HEK293 (cell line): ENCODE results near the gene CNST.

Source experiments
- CTCF ChIA-PET: fragments of 350-600 bp; formaldehyde crosslinking; extraction: SDS; loops from one replicate; lab custom pipeline; 2021; ENCODE audit warnings: antibody characterized with exemption; lab: Yijun Ruan, JAX
- POLR2A ChIA-PET: fragments of 300-600 bp; formaldehyde crosslinking; extraction: SDS; loops from one replicate; lab custom pipeline; 2020; ENCODE audit warnings: antibody characterized with exemption, inconsistent platforms; lab: Yijun Ruan, JAX
- H3K27ac ChIP-seq: fragments of 200-500 bp; sonication (Bioruptor generic); 2 replicates; pipeline ENCODE4 v1.5.1; 2014; ENCODE audit warnings: low read depth, low read length, control low read depth, inconsistent platforms; ENCODE audit errors: extremely low read depth
- H3K36me3 ChIP-seq, 2 experiments: fragments of 200-500 bp in 1 of 2; sonication (Bioruptor generic) in 1 of 2; 1 replicate in 1 of 2; 2 replicates in 1 of 2; pipeline ENCODE4 v1.5.1; 2014 to 2017; ENCODE audit warnings: inconsistent platforms in 2 of 2, low read length in 2 of 2; ENCODE audit not compliant: control insufficient read depth in 2 of 2, insufficient read depth in 1 of 2
- H3K4me1 ChIP-seq: fragments of 200-500 bp; sonication (Bioruptor generic); 2 replicates; pipeline ENCODE4 v1.5.1; 2014; ENCODE audit warnings: mild to moderate bottlenecking, low read length, inconsistent platforms; ENCODE audit not compliant: control insufficient read depth, insufficient read depth
- H3K4me3 ChIP-seq: 2 replicates; pipeline ENCODE4 v1.5.1; 2011; ENCODE audit warnings: low read depth, mild to moderate bottlenecking, control low read depth, low read length, moderate library complexity
- H3K9me3 ChIP-seq: fragments of 200-500 bp; sonication (Bioruptor generic); 2 replicates; pipeline ENCODE4 v1.5.1; 2014; ENCODE audit warnings: low read depth, low read length, inconsistent platforms; ENCODE audit not compliant: control insufficient read depth, insufficient read depth
- GLIS1 ChIP-seq: fragments of 450-650 bp; formaldehyde crosslinking; IDR thresholded peaks from 2 replicates; pipeline ENCODE4 v1.5.1; 2016; ENCODE audit warnings: missing biosample characterization, missing genetic modification characterization
- KLF8 ChIP-seq: fragments of 450-650 bp; formaldehyde crosslinking; IDR thresholded peaks from 2 replicates; pipeline ENCODE4 v1.5.1; 2016; ENCODE audit warnings: missing biosample characterization, missing genetic modification characterization
- MYNN ChIP-seq: fragments of 450-650 bp; formaldehyde crosslinking; IDR thresholded peaks from 2 replicates; pipeline ENCODE4 v1.5.1; 2016; ENCODE audit warnings: missing biosample characterization, missing genetic modification characterization, borderline replicate concordance
- SP3 ChIP-seq: fragments of 450-650 bp; formaldehyde crosslinking; IDR thresholded peaks from 2 replicates; pipeline ENCODE4 v1.5.1; 2016; ENCODE audit warnings: missing biosample characterization, missing genetic modification characterization
- SP7 ChIP-seq: fragments of 450-650 bp; formaldehyde crosslinking; IDR thresholded peaks from 2 replicates; pipeline ENCODE4 v1.5.1; 2016; ENCODE audit warnings: missing biosample characterization, missing genetic modification characterization
- ZBTB17 ChIP-seq: fragments of 450-650 bp; formaldehyde crosslinking; IDR thresholded peaks from 2 replicates; pipeline ENCODE4 v1.5.1; 2016; ENCODE audit warnings: missing biosample characterization, missing genetic modification characterization
- ZNF112 ChIP-seq: fragments of 450-650 bp; formaldehyde crosslinking; IDR thresholded peaks from 2 replicates; pipeline ENCODE4 v1.5.0; 2017; ENCODE audit warnings: missing biosample characterization, missing genetic modification characterization
- ZNF248 ChIP-seq: fragments of 450-650 bp; formaldehyde crosslinking; IDR thresholded peaks from 2 replicates; pipeline ENCODE4 v1.5.1; 2017; ENCODE audit warnings: missing biosample characterization, missing genetic modification characterization
- ZNF335 ChIP-seq: fragments of 450-650 bp; formaldehyde crosslinking; conservative IDR thresholded peaks from 2 replicates; pipeline ENCODE4 v1.5.1; 2016; ENCODE audit warnings: missing biosample characterization, missing genetic modification characterization
- ZNF394 ChIP-seq: fragments of 450-650 bp; formaldehyde crosslinking; IDR thresholded peaks from 2 replicates; pipeline ENCODE4 v1.5.1; 2016; ENCODE audit warnings: missing biosample characterization, missing genetic modification characterization, mild to moderate bottlenecking, moderate library complexity, borderline replicate concordance
- ZNF433 ChIP-seq: fragments of 450-650 bp; formaldehyde crosslinking; IDR thresholded peaks from 2 replicates; pipeline ENCODE4 v1.5.1; 2016; ENCODE audit warnings: missing biosample characterization, missing genetic modification characterization, low read depth
- ZNF529 ChIP-seq: fragments of 450-650 bp; formaldehyde crosslinking; IDR thresholded peaks from 2 replicates; pipeline ENCODE4 v1.5.1; 2017; ENCODE audit warnings: missing genetic modification characterization, missing biosample characterization; ENCODE audit not compliant: insufficient replicate concordance
- ZNF544 ChIP-seq: fragments of 450-650 bp; formaldehyde crosslinking; IDR thresholded peaks from 2 replicates; pipeline ENCODE4 v1.5.0; 2017; ENCODE audit warnings: missing biosample characterization, missing genetic modification characterization
- ZNF548 ChIP-seq: fragments of 450-650 bp; formaldehyde crosslinking; IDR thresholded peaks from 2 replicates; pipeline ENCODE4 v1.5.1; 2016; ENCODE audit warnings: missing biosample characterization, missing genetic modification characterization
- ZNF837 ChIP-seq: fragments of 450-650 bp; formaldehyde crosslinking; IDR thresholded peaks from 2 replicates; pipeline ENCODE4 v1.5.1; 2016; ENCODE audit warnings: missing biosample characterization, missing genetic modification characterization
- TF ChIP-seq, protein P1 (sequence below): fragments of 450-650 bp; formaldehyde crosslinking; IDR thresholded peaks from 2 replicates; pipeline ENCODE4 v1.5.1; 2016; ENCODE audit warnings: missing biosample characterization, missing genetic modification characterization
- TF ChIP-seq, protein P2 (sequence below): fragments of 450-650 bp; formaldehyde crosslinking; IDR thresholded peaks from 2 replicates; pipeline ENCODE4 v1.5.1; 2016; ENCODE audit warnings: missing biosample characterization, missing genetic modification characterization
- TF ChIP-seq, protein P3 (sequence below): fragments of 450-650 bp; formaldehyde crosslinking; IDR thresholded peaks from 2 replicates; pipeline ENCODE4 v1.5.1; 2016; ENCODE audit warnings: missing biosample characterization, missing genetic modification characterization
- TF ChIP-seq, protein P4 (sequence below): fragments of 450-650 bp; formaldehyde crosslinking; IDR thresholded peaks from 2 replicates; pipeline ENCODE4 v1.5.1; 2016; ENCODE audit warnings: missing biosample characterization, missing genetic modification characterization
- TF ChIP-seq, protein P5 (sequence below): fragments of 450-650 bp; formaldehyde crosslinking; IDR thresholded peaks from 2 replicates; pipeline ENCODE4 v1.5.1; 2016; ENCODE audit warnings: missing biosample characterization, missing genetic modification characterization
- TF ChIP-seq, protein P6 (sequence below): fragments of 450-650 bp; formaldehyde crosslinking; conservative IDR thresholded peaks from 2 replicates; pipeline ENCODE4 v1.5.1; 2016; ENCODE audit warnings: low read depth, missing biosample characterization, missing genetic modification characterization

Gene CNST

DNA sequence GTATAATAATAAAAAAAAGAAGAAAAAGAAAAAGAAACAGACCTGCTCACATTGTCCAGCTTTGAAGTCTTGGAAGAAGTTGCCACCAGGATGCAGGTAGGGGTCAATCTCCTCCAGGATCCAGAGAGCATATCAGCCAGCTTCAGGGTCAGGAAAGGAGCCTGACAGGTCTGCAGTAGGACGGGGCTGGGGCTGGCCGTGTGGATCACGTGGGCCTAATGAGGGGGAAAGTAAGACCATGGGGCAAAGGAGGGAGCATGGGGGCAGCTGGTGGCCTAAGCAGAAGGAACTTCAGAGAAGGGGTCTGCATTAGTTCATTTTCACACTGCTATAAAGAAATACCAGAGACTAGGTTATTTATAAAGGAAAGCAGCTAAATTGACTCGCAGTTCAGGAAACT lies 39.9 kb upstream of the CNST start:
- Histone ChIP-seq H3K36me3 (no peaks in the 10 kb centered on the region), H3K4me1 (no peaks in the 10 kb centered on the region), H3K27ac (no peak overlapping the region), H3K9me3 (no peaks in the 10 kb centered on the region), H3K4me3 (no peak overlapping the region)
- TF ChIP-seq ZNF548 (tag by site-specific recombination) = no peak
- no peak for TF ChIP-seq SP7
- TF ChIP-seq, protein P1, sequence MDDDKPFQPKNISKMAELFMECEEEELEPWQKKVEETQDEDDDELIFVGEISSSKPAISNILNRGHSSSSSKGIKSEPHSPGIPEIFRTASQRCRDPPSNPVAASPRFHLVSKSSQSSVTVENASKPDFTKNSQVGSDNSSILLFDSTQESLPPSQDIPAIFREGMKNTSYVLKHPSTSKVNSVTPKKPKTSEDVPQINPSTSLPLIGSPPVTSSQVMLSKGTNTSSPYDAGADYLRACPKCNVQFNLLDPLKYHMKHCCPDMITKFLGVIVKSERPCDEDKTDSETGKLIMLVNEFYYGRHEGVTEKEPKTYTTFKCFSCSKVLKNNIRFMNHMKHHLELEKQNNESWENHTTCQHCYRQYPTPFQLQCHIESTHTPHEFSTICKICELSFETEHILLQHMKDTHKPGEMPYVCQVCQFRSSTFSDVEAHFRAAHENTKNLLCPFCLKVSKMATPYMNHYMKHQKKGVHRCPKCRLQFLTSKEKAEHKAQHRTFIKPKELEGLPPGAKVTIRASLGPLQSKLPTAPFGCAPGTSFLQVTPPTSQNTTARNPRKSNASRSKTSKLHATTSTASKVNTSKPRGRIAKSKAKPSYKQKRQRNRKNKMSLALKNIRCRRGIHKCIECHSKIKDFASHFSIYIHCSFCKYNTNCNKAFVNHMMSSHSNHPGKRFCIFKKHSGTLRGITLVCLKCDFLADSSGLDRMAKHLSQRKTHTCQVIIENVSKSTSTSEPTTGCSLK (tag by site-specific recombination) = no peak
- TF ChIP-seq MYNN = no peak
- no peak for TF ChIP-seq ZBTB17
- TF ChIP-seq GLIS1 (tag by site-specific recombination) = no peak
- no peak for TF ChIP-seq KLF8 (tag by site-specific recombination)
- TF ChIP-seq, protein P2, sequence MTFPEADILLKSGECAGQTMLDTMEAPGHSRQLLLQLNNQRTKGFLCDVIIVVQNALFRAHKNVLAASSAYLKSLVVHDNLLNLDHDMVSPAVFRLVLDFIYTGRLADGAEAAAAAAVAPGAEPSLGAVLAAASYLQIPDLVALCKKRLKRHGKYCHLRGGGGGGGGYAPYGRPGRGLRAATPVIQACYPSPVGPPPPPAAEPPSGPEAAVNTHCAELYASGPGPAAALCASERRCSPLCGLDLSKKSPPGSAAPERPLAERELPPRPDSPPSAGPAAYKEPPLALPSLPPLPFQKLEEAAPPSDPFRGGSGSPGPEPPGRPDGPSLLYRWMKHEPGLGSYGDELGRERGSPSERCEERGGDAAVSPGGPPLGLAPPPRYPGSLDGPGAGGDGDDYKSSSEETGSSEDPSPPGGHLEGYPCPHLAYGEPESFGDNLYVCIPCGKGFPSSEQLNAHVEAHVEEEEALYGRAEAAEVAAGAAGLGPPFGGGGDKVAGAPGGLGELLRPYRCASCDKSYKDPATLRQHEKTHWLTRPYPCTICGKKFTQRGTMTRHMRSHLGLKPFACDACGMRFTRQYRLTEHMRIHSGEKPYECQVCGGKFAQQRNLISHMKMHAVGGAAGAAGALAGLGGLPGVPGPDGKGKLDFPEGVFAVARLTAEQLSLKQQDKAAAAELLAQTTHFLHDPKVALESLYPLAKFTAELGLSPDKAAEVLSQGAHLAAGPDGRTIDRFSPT (tag by site-specific recombination) = no peak
- TF ChIP-seq, protein P3, sequence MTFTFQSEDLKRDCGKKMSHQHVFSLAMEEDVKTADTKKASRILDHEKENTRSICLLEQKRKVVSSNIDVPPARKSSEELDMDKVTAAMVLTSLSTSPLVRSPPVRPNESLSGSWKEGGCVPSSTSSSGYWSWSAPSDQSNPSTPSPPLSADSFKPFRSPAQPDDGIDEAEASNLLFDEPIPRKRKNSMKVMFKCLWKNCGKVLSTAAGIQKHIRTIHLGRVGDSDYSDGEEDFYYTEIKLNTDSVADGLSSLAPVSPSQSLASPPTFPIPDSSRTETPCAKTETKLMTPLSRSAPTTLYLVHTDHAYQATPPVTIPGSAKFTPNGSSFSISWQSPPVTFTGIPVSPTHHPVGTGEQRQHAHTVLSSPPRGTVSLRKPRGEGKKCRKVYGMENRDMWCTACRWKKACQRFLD (tag by site-specific recombination) = no peak
- no peak for TF ChIP-seq ZNF837 (tag by site-specific recombination)
- TF ChIP-seq ZNF529 = no peak
- TF ChIP-seq ZNF544 (tag by site-specific recombination) = no peak
- no peak for TF ChIP-seq ZNF433 (tag by site-specific recombination)
- TF ChIP-seq, protein P4, sequence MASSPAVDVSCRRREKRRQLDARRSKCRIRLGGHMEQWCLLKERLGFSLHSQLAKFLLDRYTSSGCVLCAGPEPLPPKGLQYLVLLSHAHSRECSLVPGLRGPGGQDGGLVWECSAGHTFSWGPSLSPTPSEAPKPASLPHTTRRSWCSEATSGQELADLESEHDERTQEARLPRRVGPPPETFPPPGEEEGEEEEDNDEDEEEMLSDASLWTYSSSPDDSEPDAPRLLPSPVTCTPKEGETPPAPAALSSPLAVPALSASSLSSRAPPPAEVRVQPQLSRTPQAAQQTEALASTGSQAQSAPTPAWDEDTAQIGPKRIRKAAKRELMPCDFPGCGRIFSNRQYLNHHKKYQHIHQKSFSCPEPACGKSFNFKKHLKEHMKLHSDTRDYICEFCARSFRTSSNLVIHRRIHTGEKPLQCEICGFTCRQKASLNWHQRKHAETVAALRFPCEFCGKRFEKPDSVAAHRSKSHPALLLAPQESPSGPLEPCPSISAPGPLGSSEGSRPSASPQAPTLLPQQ (tag by site-specific recombination) = no peak
- TF ChIP-seq SP3 (tag by site-specific recombination) = no peak
- CTCF ChIA-PET = no interaction called here
- POLR2A ChIA-PET = no interaction called here

DNA sequence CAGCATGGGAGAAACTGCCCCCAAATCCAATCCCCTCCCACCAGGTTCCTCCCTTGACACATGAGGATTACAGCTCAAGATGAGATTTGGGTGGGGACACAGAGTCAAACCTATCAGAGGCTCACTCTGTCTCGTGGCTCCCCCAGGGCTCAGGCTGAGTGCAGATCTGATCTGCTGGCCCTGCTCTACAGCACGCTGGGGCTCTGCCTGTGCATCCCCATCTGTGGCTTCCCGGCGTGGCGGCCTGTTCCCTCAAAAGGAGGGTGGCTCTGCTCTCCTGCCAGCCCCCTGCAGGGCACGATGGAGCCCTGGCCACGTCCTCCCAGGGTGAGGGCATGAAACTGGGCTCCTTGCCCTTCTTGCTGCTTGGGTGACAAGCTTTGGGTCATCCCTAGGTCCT lies 39.3 kb upstream of the CNST start:
- POLR2A ChIA-PET = no interaction called here
- Histone ChIP-seq H3K9me3 (no peaks in the 10 kb centered on the region), H3K4me1 (no peaks in the 10 kb centered on the region), H3K36me3 (no peaks in the 10 kb centered on the region), H3K4me3 (no peak overlapping the region), H3K27ac (no peak overlapping the region)
- CTCF ChIA-PET = no interaction called here
- TF ChIP-seq ZNF394 (tag by site-specific recombination) = no peak
- TF ChIP-seq, protein P5, sequence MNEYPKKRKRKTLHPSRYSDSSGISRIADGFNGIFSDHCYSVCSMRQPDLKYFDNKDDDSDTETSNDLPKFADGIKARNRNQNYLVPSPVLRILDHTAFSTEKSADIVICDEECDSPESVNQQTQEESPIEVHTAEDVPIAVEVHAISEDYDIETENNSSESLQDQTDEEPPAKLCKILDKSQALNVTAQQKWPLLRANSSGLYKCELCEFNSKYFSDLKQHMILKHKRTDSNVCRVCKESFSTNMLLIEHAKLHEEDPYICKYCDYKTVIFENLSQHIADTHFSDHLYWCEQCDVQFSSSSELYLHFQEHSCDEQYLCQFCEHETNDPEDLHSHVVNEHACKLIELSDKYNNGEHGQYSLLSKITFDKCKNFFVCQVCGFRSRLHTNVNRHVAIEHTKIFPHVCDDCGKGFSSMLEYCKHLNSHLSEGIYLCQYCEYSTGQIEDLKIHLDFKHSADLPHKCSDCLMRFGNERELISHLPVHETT (tag by site-specific recombination) = no peak
- no peak for TF ChIP-seq ZNF248 (tag by site-specific recombination)
- TF ChIP-seq ZNF112 (tag by site-specific recombination) = no peak
- TF ChIP-seq, protein P6, sequence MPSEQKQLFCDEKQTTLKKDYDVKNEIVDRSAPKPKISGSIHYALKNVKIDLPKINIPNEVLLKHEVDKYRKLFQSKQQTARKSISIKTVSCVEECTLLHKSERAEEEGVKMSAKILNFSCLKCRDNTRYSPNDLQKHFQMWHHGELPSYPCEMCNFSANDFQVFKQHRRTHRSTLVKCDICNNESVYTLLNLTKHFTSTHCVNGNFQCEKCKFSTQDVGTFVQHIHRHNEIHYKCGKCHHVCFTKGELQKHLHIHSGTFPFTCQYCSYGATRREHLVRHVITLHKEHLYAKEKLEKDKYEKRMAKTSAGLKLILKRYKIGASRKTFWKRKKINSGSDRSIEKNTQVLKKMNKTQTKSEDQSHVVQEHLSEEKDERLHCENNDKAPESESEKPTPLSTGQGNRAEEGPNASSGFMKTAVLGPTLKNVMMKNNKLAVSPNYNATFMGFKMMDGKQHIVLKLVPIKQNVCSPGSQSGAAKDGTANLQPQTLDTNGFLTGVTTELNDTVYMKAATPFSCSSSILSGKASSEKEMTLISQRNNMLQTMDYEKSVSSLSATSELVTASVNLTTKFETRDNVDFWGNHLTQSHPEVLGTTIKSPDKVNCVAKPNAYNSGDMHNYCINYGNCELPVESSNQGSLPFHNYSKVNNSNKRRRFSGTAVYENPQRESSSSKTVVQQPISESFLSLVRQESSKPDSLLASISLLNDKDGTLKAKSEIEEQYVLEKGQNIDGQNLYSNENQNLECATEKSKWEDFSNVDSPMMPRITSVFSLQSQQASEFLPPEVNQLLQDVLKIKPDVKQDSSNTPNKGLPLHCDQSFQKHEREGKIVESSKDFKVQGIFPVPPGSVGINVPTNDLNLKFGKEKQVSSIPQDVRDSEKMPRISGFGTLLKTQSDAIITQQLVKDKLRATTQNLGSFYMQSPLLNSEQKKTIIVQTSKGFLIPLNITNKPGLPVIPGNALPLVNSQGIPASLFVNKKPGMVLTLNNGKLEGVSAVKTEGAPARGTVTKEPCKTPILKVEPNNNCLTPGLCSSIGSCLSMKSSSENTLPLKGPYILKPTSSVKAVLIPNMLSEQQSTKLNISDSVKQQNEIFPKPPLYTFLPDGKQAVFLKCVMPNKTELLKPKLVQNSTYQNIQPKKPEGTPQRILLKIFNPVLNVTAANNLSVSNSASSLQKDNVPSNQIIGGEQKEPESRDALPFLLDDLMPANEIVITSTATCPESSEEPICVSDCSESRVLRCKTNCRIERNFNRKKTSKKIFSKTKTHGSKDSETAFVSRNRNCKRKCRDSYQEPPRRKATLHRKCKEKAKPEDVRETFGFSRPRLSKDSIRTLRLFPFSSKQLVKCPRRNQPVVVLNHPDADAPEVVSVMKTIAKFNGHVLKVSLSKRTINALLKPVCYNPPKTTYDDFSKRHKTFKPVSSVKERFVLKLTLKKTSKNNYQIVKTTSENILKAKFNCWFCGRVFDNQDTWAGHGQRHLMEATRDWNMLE (tag by site-specific recombination) = no peak
- no peak for TF ChIP-seq ZNF335
